Liver (tissue), 9 donors: ENCODE data around the gene LYVE1. TPM values are rescaled to one million over a fixed set of nuclear protein-coding genes. Genes with fewer than 3 reads are reported as not detected.

Source experiments
- DNase-seq: peaks from one replicate; pipeline ENCODE4 v3.0.0-alpha.2; 2017; ENCODE audit warnings: low spot score
- H3K27ac ChIP-seq, 2 donors: one replicate each; pipeline ENCODE4 v1.7.0; 2013; ENCODE audit warnings: inconsistent platforms in 2 of 2, low read length in 2 of 2, control low read depth in 1 of 2, low read depth in 1 of 2, mild to moderate bottlenecking in 1 of 2
- H3K27me3 ChIP-seq, 4 donors: one replicate each; pipeline versions ENCODE4 v1.6.1 to v1.7.0; 2013; ENCODE audit warnings: low read length in 3 of 4, inconsistent platforms in 1 of 4, mild to moderate bottlenecking in 1 of 4, moderate library complexity in 1 of 4; ENCODE audit not compliant: control insufficient read depth in 4 of 4, insufficient read depth in 4 of 4
- H3K36me3 ChIP-seq, 4 donors: one replicate each; pipeline versions ENCODE4 v1.6.1 to v1.7.0; 2013; ENCODE audit warnings: low read length in 3 of 4, mild to moderate bottlenecking in 3 of 4, low read depth in 1 of 4, moderate library complexity in 1 of 4; ENCODE audit not compliant: control insufficient read depth in 4 of 4, insufficient read depth in 3 of 4
- H3K4me1 ChIP-seq, 4 donors: one replicate each; pipeline versions ENCODE4 v1.6.1 to v1.7.0; 2013; ENCODE audit warnings: low read length in 3 of 4, mild to moderate bottlenecking in 3 of 4, moderate library complexity in 1 of 4; ENCODE audit not compliant: control insufficient read depth in 4 of 4, insufficient read depth in 4 of 4
- H3K4me3 ChIP-seq, 3 donors: one replicate each; pipeline versions ENCODE4 v1.6.1 to v1.7.0; 2013; ENCODE audit warnings: low read length in 3 of 3, control low read depth in 1 of 3, low read depth in 1 of 3, mild to moderate bottlenecking in 1 of 3
- H3K9ac ChIP-seq, 2 donors: one replicate each; pipeline ENCODE4 v1.7.0; 2013; ENCODE audit warnings: low read length in 2 of 2, mild to moderate bottlenecking in 2 of 2, moderate library complexity in 2 of 2, control low read depth in 1 of 2, low read depth in 1 of 2
- H3K9me3 ChIP-seq, 4 donors: one replicate each; pipeline versions ENCODE4 v1.6.1 to v1.7.0; 2013; ENCODE audit warnings: low read length in 3 of 4; ENCODE audit not compliant: control insufficient read depth in 4 of 4
- ATF3 ChIP-seq: IDR thresholded peaks from 2 replicates; pipeline ENCODE4 v1.6.1; 2016; ENCODE audit warnings: antibody characterized with exemption
- EGR1 ChIP-seq, 2 donors: IDR thresholded peaks; 2 replicates each; pipeline ENCODE4 v1.6.1; 2016 to 2018; ENCODE audit warnings: antibody characterized with exemption in 2 of 2, low read depth in 2 of 2
- FOXA1 ChIP-seq: IDR thresholded peaks from 2 replicates; pipeline ENCODE4 v1.6.1; 2016; ENCODE audit warnings: antibody characterized with exemption
- GABPA ChIP-seq, 2 donors: IDR thresholded peaks in 1 of 2; conservative IDR thresholded peaks in 1 of 2; 2 replicates each; pipeline ENCODE4 v1.6.1; 2016; ENCODE audit warnings: antibody characterized with exemption in 2 of 2, mild to moderate bottlenecking in 1 of 2, moderate library complexity in 1 of 2
- HNF4A ChIP-seq, 2 donors: conservative IDR thresholded peaks; 2 replicates each; pipeline ENCODE4 v1.6.1; 2016; ENCODE audit warnings: antibody characterized with exemption in 2 of 2, mild to moderate bottlenecking in 2 of 2
- HNF4G ChIP-seq: IDR thresholded peaks from 2 replicates; pipeline ENCODE4 v1.6.1; 2016; ENCODE audit warnings: antibody characterized with exemption
- JUND ChIP-seq, 2 donors: IDR thresholded peaks; 2 replicates each; pipeline ENCODE4 v1.6.1; 2016; ENCODE audit warnings: antibody characterized with exemption in 2 of 2
- NR2F2 ChIP-seq: IDR thresholded peaks from 2 replicates; pipeline ENCODE4 v1.6.1; 2016; ENCODE audit warnings: antibody characterized with exemption
- RAD21 ChIP-seq, 2 donors: IDR thresholded peaks; 2 replicates each; pipeline ENCODE4 v1.6.1; 2016; ENCODE audit warnings: antibody characterized with exemption in 2 of 2, mild to moderate bottlenecking in 2 of 2
- REST ChIP-seq: IDR thresholded peaks from 2 replicates; pipeline ENCODE4 v1.6.1; 2016; ENCODE audit warnings: antibody characterized with exemption, mild to moderate bottlenecking
- RXRA ChIP-seq, 2 donors: IDR thresholded peaks; 2 replicates each; pipeline ENCODE4 v1.6.1; 2017 to 2018; ENCODE audit warnings: antibody characterized with exemption in 2 of 2, mild to moderate bottlenecking in 1 of 2
- SP1 ChIP-seq: IDR thresholded peaks from 2 replicates; pipeline ENCODE4 v1.6.1; 2018; ENCODE audit warnings: antibody characterized with exemption, mild to moderate bottlenecking
- YY1 ChIP-seq: IDR thresholded peaks from 2 replicates; pipeline ENCODE4 v1.6.1; 2016; ENCODE audit warnings: antibody characterized with exemption, mild to moderate bottlenecking
- ZBTB33 ChIP-seq: IDR thresholded peaks from 2 replicates; pipeline ENCODE4 v1.6.1; 2016; ENCODE audit warnings: antibody characterized with exemption
- WGBS: extraction: QIAGEN DNeasy Blood & Tissue Kit; methylation state at CpG from one replicate; pipeline ENCODE4 v1.1.7; 2013; 5-methylcytosine and 5-hydroxymethylcytosine counted together
- polyA plus RNA-seq, 2 donors: library from polyadenylated mRNA; stranded (reverse) in 1 of 2; unstranded in 1 of 2; fragments of 200-250 nt in 1 of 2; fragments of >200 nt in 1 of 2; fragmentation: Nextera tagmentation in 1 of 2; extraction: Ambion mirVana in 1 of 2; gene quantifications; one replicate each; pipeline versions ENCODE4 v1.2.1 to v1.2.3, GENCODE V29; 2013 to 2015
- total RNA-seq, 2 donors: library from RNA; depleted of rRNA; stranded (reverse); fragments of >200 nt; gene quantifications; one replicate each; pipeline ENCODE4 v1.2.3, GENCODE V29; 2014
- TF ChIP-seq, protein P1 (sequence below): IDR thresholded peaks from 2 replicates; pipeline ENCODE4 v1.6.1; 2016; ENCODE audit warnings: antibody characterized with exemption
- TF ChIP-seq, protein P2 (sequence below): fragments of 150-350 bp; IDR thresholded peaks from 2 replicates; pipeline ENCODE4 v1.5.1; 2017; ENCODE audit warnings: improper control_type of control experiment, low read depth, low read length; ENCODE audit not compliant: missing input control
- donor health status: healthy.
- donor health status: healthy.
- donor health status: healthy.
- donor health status: healthy.
- donor health status: healthy.

LYVE1 gene
- total and polyA plus RNA-seq, 4 donors, result 11.3 to 46.7 (median 28.3) TPM

GRCh38 chr11:10609636-10610035 is 41.2 kb upstream of the LYVE1 start:
- Histone ChIP-seq H3K36me3 (no peaks in the 10 kb centered on the region), H3K27me3 (peaks cover 0 to 6% (median 0%) of the 10 kb centered on the region in 4 donors), H3K4me1 (peaks cover 0 to 4% (median 1%) of the 10 kb centered on the region in 4 donors), H3K9ac (no peak overlapping the region), H3K27ac (no peak overlapping the region), H3K4me3 (no peak overlapping the region), H3K9me3 (peaks cover 0 to 2% (median 0%) of the 10 kb centered on the region in 4 donors)
- TF ChIP-seq YY1, result no peak
- TF ChIP-seq, protein P1, sequence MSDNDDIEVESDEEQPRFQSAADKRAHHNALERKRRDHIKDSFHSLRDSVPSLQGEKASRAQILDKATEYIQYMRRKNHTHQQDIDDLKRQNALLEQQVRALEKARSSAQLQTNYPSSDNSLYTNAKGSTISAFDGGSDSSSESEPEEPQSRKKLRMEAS, result no peak
- TF ChIP-seq, protein P2, sequence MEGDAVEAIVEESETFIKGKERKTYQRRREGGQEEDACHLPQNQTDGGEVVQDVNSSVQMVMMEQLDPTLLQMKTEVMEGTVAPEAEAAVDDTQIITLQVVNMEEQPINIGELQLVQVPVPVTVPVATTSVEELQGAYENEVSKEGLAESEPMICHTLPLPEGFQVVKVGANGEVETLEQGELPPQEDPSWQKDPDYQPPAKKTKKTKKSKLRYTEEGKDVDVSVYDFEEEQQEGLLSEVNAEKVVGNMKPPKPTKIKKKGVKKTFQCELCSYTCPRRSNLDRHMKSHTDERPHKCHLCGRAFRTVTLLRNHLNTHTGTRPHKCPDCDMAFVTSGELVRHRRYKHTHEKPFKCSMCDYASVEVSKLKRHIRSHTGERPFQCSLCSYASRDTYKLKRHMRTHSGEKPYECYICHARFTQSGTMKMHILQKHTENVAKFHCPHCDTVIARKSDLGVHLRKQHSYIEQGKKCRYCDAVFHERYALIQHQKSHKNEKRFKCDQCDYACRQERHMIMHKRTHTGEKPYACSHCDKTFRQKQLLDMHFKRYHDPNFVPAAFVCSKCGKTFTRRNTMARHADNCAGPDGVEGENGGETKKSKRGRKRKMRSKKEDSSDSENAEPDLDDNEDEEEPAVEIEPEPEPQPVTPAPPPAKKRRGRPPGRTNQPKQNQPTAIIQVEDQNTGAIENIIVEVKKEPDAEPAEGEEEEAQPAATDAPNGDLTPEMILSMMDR, result no peak
- TF ChIP-seq GABPA (IDR thresholded peaks at IDR 0.05 in 1 of 2, conservative IDR thresholded peaks at IDR 0.05 in 1 of 2), result no peak
- no peak for TF ChIP-seq JUND (IDR thresholded peaks at IDR 0.05)
- TF ChIP-seq HNF4A (conservative IDR thresholded peaks at IDR 0.05), result no peak
- TF ChIP-seq REST, result no peak
- no peak for TF ChIP-seq HNF4G
- no peak for TF ChIP-seq ZBTB33
- no peak for TF ChIP-seq EGR1 (IDR thresholded peaks at IDR 0.05; ENCODE audit: low read depth in 2 of 2)
- TF ChIP-seq FOXA1, result no peak
- no peak for TF ChIP-seq NR2F2
- TF ChIP-seq ATF3, result no peak
- no peak for DNase-seq
- 93% methylated on average over 3 of the region's 3 CpGs for WGBS

GRCh38 chr11:10608584-10608983 is 40.1 kb upstream of the LYVE1 start:
- no peak for DNase-seq
- Histone ChIP-seq H3K4me1 (peaks cover 0 to 4% (median 1%) of the 10 kb centered on the region in 4 donors), H3K9me3 (no peaks in the 10 kb centered on the region), H3K27ac (no peak overlapping the region), H3K9ac (no peak overlapping the region), H3K4me3 (no peak overlapping the region), H3K36me3 (no peaks in the 10 kb centered on the region), H3K27me3 (peaks cover 0 to 6% (median 0%) of the 10 kb centered on the region in 4 donors)
- TF ChIP-seq FOXA1 (no peak), SP1 (no peak), JUND (IDR thresholded peaks at IDR 0.05) (no peak), EGR1 (IDR thresholded peaks at IDR 0.05; ENCODE audit: low read depth in 2 of 2) (no peak), YY1 (no peak), NR2F2 (no peak), HNF4G (no peak), ZBTB33 (no peak), RAD21 (IDR thresholded peaks at IDR 0.05) (no peak), HNF4A (conservative IDR thresholded peaks at IDR 0.05) (no peak), RXRA (IDR thresholded peaks at IDR 0.05) (no peak)
- TF ChIP-seq, protein P2, result no peak
- TF ChIP-seq, protein P1, result no peak
